ENCODE measurements around the gene PPFIBP1.
"Not testable (repeated sequence)": the region's sequence is repeated elsewhere in the genome, so short reads cannot be mapped to it uniquely, and the experiment has no call there.

The PPFIBP1 gene

DNA sequence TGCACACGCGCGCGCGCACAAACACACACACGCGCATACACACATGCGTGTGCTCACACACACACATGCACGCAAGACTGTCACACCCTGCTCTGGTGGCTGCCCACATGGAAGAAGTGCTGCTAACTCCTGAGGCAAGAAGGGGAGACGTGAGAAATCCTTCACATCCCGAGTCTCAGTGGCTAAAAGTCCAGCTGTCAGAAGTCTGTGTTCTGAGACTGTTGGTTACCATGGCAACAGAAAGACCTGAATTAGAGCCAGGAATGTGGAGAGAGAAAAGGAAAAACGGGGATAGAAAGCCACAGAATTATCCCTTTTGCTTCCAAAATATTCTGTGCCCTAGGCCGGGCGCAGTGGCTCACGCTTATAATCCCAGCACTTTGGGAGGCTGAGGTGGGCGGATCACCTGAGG, 71.2 kb downstream of the PPFIBP1 start:
- no peak for DNase-seq

DNA sequence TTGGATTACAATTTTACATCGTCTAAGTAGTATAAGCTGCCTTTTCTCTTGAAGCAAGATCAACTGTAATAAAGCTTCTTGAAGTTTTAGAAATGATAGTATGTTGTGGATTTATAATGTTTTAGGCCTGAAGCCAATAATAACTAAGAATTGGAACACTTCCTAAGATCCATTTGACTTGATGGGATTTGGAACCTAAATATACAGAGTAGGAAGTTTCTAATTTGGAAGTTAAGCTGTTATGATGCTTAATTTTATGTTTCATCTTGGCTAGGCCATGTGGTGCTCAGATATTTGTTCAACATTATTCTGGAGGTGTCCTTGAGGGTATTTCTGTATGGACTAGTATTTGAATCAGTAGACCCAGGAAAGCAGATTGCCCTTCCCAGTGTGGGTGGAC, 74.9 kb downstream of the PPFIBP1 start:
- DNase-seq = not testable (repeated sequence)

DNA sequence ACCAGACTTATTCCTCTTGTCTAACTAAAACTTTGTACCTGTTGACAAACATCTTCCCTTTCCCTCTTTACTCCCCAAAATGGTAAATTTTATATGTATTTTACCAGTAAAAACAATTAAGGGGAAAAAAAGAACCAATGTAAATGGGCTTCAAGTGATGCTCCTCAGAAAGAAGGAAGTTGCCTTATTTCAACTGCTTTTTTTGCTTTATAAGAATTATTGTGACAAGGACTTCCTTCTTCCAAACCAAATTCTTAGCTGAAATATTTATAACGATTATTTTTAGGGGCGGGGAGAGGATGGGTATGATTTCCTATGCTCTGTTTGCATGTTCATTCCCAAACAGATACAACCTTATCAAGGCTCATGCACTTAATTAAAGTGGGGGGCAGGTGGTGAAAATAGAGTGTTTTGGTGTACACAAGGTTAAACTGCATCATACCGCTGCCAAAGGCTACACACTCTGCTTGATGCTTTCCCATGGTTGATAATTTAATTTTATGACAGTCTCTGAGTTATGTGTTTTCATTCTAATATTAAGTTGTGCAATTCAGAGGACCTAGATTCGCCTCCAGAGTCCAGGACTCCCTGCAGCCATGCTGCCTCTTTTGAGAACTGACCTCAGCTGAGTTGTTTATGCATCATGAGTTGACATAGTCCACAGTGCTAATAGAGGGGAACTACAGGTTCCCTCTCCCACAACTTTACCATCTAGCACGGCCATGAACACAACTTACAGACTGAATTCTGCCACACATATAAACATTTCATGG, 77.2 kb downstream of the PPFIBP1 start:
- DNase-seq = not testable (repeated sequence)

DNA sequence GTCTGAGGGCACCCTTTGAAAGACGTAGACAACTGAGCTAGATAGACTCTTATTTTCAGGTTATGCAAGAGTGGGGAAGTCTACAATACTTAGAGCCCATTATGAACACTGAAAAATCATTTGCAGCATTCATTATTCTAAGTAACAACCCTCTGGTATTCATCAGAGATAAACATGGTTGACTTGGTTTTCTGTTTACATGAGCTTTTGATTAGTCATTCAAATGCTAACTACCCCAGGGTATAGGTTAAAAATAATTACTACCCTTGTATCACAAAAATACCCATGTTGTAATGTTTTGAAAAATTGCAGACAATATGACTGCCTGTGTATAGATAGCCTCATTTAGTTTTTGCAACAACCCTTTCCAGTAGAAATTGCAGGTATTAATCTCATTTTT, 78.5 kb downstream of the PPFIBP1 start:
- no peak for DNase-seq

DNA sequence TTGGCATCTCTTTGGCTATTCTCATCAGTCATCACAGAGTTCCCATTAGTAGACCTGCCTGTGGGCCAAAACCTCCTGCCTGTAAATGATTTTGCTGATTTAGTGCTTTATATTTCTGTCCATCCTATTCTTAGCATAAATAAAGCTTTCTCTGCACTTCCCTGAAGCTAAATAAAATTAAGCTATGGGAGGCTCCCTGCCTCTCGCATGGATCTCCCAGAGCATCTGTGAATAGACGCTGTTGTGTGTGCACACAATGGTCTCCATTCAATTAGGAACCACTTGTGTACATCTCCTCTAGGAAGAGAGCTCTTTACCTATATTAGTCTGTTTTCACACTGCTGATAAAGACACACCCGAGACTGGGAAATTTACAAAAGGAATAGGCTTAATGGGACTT, 80.4 kb downstream of the PPFIBP1 start:
- no peak for DNase-seq

DNA sequence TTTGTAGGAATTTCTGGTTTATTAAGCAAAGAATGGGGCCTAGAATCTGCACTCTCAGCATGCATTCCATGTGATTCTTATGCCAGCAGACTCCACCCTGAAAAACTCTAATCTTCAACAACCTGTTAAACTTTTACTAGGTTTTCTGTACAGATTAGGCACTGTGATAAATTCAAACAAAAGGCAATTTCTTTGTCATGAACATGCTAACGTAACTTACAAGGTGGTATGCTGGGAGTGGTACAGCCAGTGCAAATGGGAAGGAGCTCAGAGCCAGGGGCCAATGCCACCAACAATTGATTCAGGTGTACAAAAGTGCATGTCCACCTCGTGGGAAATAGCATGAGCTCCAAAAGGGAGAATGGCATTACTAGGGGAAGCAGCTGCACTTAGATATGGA, 83.0 kb downstream of the PPFIBP1 start:
- DNase-seq = no peak

DNA sequence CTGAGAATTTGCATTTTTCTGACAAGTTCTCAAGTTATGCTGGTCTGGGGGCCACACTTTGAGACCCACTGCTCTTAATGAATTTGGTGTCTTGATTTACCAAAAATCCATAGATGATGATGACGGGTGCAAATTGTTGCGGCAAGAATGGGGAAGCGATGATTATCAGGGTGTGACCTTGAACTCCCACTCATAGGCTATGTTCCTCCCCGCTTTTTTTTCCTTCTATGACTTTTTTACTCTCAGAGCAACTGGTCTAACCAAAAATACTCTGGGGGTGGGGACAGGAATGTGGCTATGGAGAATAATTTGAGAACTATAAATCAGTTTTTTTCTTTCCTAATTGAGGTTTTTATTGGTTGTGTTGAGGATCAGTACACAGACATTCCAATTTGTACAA, 83.6 kb downstream of the PPFIBP1 start:
- DNase-seq = no peak

DNA sequence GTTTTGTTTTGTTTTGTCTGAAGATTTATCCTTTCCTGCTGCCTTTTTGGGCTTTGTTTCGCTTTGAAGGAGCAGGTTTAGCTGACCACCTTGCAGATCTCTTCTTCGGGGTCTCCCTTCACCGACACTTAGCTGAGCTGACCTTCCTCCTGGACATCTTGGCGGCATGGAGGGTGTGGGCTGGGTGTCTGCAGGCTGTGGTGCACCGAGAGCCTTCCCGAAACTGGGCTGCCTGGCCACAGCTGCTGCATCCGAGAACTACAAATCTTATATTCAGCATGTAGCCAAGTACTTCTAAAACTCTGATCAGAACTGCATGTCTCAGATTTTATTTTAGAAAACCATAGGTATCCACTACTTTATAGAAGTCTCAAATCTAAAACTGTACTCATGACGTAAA, 84.9 kb downstream of the PPFIBP1 start:
- no peak for DNase-seq

DNA sequence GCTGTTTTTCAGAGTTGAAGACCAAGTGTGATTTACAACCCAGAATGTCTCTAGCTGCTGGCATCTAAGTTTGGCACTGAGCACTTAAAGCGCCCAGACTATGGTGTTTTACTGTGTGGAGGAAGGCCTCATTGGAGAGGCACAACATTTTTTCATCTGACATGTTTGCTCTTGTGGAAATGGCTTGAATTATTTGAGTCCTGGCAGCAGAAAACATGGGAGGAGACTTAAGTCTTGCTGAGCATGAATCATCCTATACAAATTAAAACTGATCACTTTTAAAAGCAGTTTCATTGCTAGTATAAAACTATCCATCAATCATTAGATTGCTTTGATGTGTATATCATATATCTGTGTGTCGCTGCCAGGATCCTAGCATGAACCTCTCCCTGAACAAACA, 86.4 kb downstream of the PPFIBP1 start:
- no peak for DNase-seq

DNA sequence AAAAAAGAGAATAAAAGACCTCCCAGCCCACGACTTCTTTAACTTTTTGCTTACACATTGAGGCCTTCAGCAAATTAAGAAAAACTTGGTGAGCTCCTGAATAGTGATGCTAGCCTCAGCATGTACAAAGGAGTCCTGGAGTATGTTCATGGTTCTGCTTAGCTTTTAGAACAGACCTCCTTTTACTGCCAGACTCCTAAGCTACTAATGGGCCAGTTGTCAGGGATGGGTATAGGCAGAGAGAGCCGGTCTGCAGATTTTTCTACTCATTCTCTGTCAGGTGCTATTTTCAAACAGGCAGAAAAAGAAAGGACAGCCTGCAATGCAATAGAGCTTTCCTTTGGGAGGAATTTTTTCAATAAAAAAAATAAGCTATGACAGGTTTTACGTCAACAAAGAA, 90.4 kb downstream of the PPFIBP1 start:
- DNase-seq = no peak

DNA sequence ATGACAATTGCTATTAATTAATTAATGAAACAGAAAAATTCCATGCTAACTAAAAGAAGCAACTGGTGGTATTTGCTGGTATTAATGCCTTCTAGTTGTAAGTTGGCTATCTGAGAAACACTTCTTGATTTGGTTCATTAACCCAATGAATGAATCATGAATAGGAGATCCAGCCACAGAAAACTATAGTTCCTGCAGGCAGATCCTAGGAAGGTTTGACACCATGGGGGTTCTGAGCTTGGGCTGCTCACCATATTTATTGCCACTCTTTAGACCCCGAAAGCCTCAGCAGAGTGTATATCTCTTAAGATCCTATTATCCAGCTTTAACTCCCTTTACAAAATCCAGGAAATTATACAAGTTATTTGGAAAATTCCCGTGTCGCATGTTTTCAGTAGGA, 90.9 kb downstream of the PPFIBP1 start:
- no peak for DNase-seq

DNA sequence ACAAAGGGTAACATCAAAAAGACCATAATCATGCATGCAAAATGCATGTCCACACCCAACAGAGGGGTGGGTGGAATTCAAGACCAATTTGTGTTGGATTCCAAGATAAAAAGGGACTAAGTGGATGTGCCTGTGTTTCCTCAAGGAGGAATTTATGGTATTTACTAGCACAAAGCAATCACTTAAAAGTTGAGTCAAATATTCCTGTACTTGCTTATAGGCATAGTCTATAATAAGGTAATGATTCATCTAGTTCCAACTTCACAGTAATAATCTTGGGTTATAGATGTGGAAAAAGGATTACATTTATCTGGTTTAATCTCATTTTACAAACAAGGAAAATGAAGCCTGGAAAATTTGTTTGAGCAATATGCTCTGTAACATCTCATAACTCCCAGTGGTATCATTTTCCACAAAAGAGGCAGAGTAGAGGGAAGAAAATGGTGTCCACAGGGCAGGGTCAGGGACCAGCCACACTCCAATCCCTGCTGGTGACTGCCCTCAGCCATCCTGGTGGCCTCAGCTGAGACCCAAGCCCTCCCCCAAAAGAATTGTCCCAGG, 91.4 kb downstream of the PPFIBP1 start:
- DNase-seq = no peak

DNA sequence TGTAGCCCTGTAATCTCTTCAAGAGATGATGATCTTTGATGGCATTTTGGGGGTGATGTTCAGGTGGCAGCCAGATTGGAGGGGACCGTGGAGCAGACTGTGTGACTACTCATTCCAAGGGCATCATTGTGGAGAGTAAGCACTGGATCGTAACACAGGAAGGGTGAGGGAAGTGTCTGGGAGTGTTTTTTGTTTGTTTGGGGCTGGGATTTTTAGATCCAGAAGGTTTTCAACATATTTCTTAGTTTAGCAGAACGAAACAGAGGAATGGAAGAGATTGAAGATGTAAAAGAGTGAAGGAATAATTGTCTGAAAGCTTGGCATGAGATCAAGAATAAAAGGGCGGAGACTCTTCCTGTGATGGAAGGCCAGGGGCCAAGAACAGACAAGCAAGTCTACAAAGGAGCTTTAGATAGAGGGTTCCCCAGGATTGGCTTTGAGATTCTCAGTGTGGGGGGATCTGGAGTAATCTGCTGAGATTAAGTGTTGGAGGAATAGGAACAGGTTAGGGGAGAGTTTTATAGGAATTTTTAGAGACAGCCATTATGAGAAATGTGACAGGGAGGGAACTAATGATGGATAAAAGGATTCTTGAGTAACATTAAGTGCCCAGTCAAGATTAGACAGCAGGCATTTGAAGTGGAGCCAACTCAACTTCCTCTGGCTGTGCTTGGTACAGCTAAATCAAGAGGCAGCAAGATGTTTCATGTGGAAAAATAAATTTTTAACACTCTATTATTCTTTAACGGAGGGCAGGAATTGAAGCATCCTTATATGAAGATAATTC, 92.5 kb downstream of the PPFIBP1 start:
- DNase-seq = no peak

DNA sequence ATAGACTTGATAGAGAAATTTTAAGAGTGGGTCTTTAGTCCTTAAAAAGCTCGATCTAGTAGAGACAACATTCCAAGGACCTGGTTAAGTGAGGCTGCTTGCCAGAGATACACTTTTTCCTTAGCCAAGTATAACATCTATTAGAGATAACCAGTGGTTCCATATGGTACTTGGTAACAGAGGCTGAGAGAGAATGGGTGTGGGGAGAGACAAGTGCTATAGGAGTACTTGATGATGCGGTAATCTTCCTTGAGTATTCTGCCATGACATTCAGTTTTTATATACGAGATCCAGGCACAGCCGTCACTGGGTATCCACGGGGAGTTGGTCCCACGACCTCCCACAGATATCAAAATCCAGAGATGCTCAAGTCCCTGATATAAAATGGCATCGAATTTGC, 94.8 kb downstream of the PPFIBP1 start:
- no peak for DNase-seq

DNA sequence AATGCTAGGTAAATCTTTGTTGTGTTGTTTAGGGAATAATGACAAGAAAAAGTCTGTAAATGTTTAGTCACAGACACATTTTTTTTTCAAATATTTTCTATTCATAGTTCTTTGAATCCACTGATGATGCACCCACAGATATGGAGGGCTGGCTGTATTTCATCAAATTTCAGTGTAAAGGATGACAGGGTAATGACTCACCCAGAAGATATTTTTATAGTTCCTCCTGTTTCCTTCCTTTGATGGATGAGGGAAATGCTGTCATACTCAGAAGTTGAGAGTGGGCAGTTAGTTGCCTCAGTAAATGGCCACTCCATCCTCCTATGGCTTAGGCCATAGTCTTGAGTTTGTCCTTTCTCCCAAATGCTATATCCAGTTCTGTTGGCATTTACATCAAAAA, 95.3 kb downstream of the PPFIBP1 start:
- no peak for DNase-seq

DNA sequence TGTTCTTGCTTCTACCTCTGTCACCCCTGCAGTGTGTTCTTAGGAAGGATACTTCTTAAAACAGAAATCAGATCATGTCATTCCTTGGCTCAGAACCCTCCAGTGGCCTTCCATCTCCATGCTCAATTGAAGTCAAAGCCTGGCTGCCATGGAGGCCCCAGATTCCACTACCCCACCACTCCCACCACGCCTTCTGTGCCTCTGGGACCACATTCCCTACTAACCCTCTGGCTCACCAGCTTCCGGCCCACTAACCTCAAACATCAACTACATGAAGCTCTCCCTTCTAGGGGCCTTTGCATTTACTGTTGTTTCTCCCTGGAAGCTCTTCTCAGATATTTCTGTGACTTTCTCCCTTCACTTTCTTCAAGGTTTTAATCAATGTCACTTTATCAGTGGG, 96.1 kb downstream of the PPFIBP1 start:
- no peak for DNase-seq

DNA sequence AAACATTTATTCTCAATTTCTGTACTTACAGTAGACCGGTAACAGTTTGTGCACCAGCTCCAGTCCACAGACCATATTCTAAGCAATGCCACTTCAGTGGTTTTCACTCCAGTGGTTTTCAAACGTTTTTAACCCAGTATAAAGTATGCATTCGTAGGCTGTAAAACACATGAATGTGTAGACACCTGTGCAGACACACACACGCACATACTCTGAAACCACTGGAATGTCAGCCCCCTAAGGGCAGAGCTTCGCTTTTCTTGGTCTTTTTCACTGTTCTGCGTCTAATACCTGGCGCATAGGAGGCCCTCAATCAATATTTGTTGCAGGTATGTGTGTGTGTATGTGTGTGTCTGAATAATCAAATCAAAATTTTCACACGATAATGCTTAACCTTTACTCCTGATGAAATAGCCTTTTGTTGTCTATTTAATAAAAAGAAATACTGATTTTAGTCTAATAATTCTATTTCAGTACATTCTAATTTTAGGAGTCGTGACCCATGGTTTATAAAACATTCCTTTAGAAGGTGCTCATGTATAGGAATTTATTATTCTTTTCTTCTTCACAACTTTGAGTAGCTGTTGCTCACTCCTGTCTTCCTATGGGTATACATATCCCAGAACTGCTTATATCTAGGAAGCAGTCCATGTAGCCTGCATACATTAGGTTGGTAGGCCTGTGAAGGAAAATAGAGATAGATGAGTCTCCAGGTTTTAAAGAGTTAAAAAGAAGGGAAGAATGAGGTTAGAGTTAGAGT, 98.6 kb downstream of the PPFIBP1 start:
- no peak for DNase-seq

DNA sequence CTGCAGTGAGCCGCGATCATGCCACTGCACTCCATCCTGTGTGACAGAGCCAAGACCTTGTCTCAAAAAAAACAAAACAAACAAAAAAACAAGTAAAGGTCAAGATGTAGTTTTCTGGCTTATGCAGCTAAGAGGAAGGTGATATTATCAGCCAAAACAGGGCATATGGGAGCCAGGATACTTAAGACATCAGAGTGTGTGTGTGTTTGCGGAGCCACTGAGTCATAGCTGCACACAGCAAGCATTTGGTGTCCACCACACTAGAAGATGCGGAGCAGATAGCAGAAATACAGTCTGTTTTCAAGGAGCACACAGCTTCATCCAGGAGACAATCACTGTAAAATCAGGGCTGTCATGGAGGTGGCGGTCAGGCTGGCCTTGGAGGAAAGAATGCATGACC, 99.6 kb downstream of the PPFIBP1 start:
- no peak for DNase-seq

DNA sequence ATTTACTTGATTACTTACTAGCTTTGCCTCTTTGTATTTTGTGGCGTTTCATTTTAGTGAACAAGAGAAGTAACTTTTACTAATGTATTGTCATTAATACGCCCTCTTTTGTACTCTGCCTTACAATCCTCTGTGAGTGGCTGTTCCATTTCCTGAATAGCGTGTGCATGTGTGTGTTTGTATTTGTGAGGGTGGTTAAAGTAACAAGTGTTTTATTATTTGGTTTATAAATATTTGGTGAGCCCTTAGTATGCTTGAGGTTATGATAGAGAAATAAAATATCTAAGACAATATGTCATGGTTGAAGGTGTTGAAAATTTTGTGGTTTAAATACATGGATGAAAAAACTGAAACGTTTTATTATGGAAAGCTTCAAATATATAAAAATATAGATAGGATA, 100.6 kb downstream of the PPFIBP1 start:
- DNase-seq = no peak

DNA sequence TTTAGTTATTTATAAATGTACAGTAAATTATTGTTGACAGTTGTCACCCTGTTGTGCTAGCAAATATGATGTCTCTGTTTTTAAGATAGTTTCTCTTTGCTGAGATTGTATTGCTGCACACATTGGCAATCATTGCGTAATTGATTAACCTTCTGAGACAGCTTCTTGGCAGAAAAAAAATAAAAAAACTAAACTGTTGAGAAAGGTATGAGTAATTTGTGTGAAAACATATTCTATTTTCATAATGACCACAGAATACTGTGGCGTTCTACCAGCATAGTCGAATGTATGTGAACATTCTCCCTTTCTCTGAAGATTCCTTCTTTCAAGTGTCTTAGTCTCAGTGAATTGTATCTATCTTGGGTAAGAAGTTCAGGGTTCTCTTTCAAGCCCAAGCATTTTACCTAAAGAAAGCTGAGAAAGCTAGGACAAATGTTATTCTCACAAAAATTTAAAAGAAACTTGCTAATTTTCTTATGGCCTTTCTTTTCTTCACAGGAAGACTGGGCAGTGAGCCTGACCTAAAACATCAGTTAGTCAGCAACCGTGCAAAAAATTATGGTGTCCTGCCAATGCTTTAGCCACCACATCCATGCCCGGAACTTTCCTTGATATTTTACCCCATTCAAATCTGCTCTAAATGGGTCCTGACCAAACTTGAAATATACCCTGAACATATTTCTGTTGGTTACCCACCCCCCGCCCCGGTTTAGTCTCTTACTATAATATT, 103.3 kb downstream of the PPFIBP1 start:
- no peak for DNase-seq

DNA sequence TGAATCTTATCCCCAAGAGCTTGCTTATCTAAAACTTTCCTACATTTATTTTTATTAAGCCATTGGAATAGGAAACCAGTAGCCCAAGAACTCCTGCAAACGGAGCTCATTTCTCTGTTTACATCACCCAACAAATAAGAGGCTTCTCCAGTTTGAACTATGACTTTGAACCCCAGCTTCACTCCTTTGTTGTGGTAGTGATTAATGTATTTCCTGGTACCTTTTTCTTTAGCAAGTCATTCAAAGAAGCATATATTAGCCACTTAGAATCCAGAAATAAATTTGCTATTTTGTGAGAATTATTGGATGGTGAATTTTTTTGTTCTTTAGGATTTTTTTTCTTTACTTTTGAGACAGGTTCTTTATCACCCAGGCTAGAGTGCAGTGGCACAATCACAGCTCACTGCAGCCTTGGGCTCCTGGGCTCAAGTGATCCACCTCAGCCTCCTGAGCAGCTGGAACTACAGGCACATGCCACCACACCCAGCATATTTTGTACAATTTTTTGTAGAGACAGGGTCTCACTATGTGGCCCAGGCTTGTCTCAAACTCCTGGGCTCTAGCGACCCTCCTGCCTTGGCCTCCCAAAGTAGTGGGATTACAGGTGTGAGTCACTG, 104.0 kb downstream of the PPFIBP1 start:
- not testable (repeated sequence) for DNase-seq

DNA sequence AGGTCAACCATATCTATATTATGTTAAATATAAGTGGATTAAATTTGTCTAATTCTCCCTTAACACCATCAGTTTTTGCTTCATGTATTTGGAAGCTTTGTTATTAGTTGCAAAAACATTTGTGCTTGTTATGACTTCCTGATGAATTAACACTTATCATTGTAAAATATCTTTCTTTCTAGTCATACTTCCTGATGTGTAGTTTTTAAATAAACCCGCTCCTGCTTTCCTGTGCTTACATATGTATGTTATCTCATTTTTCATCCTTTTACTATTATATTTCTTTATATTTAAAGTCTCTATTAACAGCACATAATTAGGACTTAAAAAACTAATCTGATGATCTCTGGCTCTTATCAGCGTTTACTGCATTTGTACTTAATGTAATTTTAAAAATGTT, 106.2 kb downstream of the PPFIBP1 start:
- not testable (repeated sequence) for DNase-seq
